ENCODE measurements around the gene SFXN3.

SFXN3 gene

GRCh38 chr10:101087965-101088364 lies 56.9 kb downstream of the SFXN3 start:
- DNase-seq, result no peak
- TF ChIP-seq GATA1 (IDR thresholded peaks at IDR 0.05; ENCODE audit: low read depth, low read length) (no peak), POLR2A (IDR thresholded peaks at IDR 0.05; ENCODE audit: low read length) (no peak)

GRCh38 chr10:101089520-101090299 lies 58.7 kb downstream of the SFXN3 start:
- DNase-seq, result no peak
- no peak for TF ChIP-seq POLR2A (IDR thresholded peaks at IDR 0.05; ENCODE audit: low read length)
- no peak for TF ChIP-seq GATA1 (IDR thresholded peaks at IDR 0.05; ENCODE audit: low read depth, low read length)

- no peak for DNase-seq
- TF ChIP-seq POLR2A (IDR thresholded peaks at IDR 0.05; ENCODE audit: low read length) (no peak), GATA1 (IDR thresholded peaks at IDR 0.05; ENCODE audit: low read depth, low read length) (no peak)
These were observed 59.6 kb downstream of the SFXN3 start for GRCh38 chr10:101090597-101090996.
